Measurements from ENCODE around the gene EPB41L5. TPM values are rescaled to one million over a fixed set of nuclear protein-coding genes. Genes with fewer than 3 reads are reported as not detected.

EPB41L5 gene
- total and polyA plus RNA-seq, 9 donors, result 9.3 to 39.5 (median 27.1) TPM

GRCh38 chr2:120177973-120178372 is 165.1 kb downstream of the EPB41L5 start:
- H3K9me3 ChIP-seq, result no peaks in the 10 kb centered on the region
- TF ChIP-seq CTCF (IDR thresholded peaks at IDR 0.05), result no peak
- TF ChIP-seq EP300 (IDR thresholded peaks at IDR 0.05), result no peak
- intact Hi-C loops (cut with DNase I), result loop anchor here in 3 of 4 donors (5.0 to 10.0 kb wide), 4 partner anchors 134 to 533 kb away; no protein-coding TSS in a partner anchor
- no peaks in the 10 kb centered on the region for H3K36me3 ChIP-seq
- no peak overlapping the region for H3K27ac ChIP-seq
- 85 to 91% (median 91%) methylated on average over 7 of the region's 7 CpGs for WGBS, 3 donors
- DNase-seq, result no peak
- no peak overlapping the region for H3K4me3 ChIP-seq
- H3K27me3 ChIP-seq, result no peaks in the 10 kb centered on the region
- H3K4me1 ChIP-seq (ENCODE audit: insufficient read depth), result no peaks in the 10 kb centered on the region

GRCh38 chr2:120179396-120179795 is 166.5 kb downstream of the EPB41L5 start:
- TF ChIP-seq EP300 (IDR thresholded peaks at IDR 0.05) (no peak), POLR2A (IDR thresholded peaks at IDR 0.05) (no peak), CTCF (IDR thresholded peaks at IDR 0.05) (no peak)
- H3K4me1 ChIP-seq (ENCODE audit: insufficient read depth), result no peaks in the 10 kb centered on the region
- H3K36me3 ChIP-seq, result no peaks in the 10 kb centered on the region
- WGBS, 3 donors, result 93 to 98% (median 95%) methylated on average over 3 of the region's 3 CpGs
- intact Hi-C loops (cut with DNase I), result loop anchor here in 3 of 4 donors (5.0 to 10.0 kb wide), 4 partner anchors 133 to 535 kb away; no protein-coding TSS in a partner anchor
- no peak overlapping the region for H3K27ac ChIP-seq
- DNase-seq, result no peak
- no peaks in the 10 kb centered on the region for H3K27me3 ChIP-seq
- no peaks in the 10 kb centered on the region for H3K9me3 ChIP-seq
- no peak overlapping the region for H3K4me3 ChIP-seq

GRCh38 chr2:120180066-120180465 is 167.2 kb downstream of the EPB41L5 start:
- Histone ChIP-seq H3K36me3 (no peaks in the 10 kb centered on the region), H3K9me3 (no peaks in the 10 kb centered on the region), H3K27me3 (no peaks in the 10 kb centered on the region), H3K4me1 (ENCODE audit: insufficient read depth) (no peaks in the 10 kb centered on the region), H3K4me3 (no peak overlapping the region), H3K27ac (no peak overlapping the region)
- intact Hi-C loops (cut with DNase I), result no loop called here
- no peak for TF ChIP-seq POLR2A (IDR thresholded peaks at IDR 0.05)
- TF ChIP-seq CTCF (IDR thresholded peaks at IDR 0.05), result no peak
- no peak for TF ChIP-seq EP300 (IDR thresholded peaks at IDR 0.05)
- DNase-seq, result no peak
- 94 to 95% (median 94%) methylated on average over 3 of the region's 3 CpGs for WGBS, 3 donors

GRCh38 chr2:120182019-120182560 is 169.2 kb downstream of the EPB41L5 start:
- Histone ChIP-seq H3K27ac (no peak overlapping the region), H3K9me3 (no peaks in the 10 kb centered on the region), H3K4me1 (ENCODE audit: insufficient read depth) (no peaks in the 10 kb centered on the region), H3K27me3 (no peaks in the 10 kb centered on the region), H3K4me3 (no peak overlapping the region), H3K36me3 (no peaks in the 10 kb centered on the region)
- no peak for DNase-seq
- no peak for TF ChIP-seq CTCF (IDR thresholded peaks at IDR 0.05)
- no peak for TF ChIP-seq POLR2A (IDR thresholded peaks at IDR 0.05)
- TF ChIP-seq EP300 (IDR thresholded peaks at IDR 0.05), result no peak
- intact Hi-C loops (cut with DNase I), result no loop called here
- WGBS, 3 donors, result 63 to 77% (median 75%) methylated on average over 5 of the region's 5 CpGs

Data from ovary (tissue), 9 donors.